WTC11 (cell line): ENCODE data around the gene FNIP2.

Experiments
- CTCF ChIP-seq: fragments of 200-600 bp; IDR thresholded peaks from 2 replicates; pipeline ENCODE4 v1.8.0; 2022; ENCODE audit warnings: antibody characterized with exemption
- E2F5 ChIP-seq: sonication (generic); formaldehyde crosslinking; IDR thresholded peaks from 2 replicates; pipeline ENCODE4 v1.8.1; 2022; ENCODE audit warnings: mild to moderate bottlenecking, moderate library complexity, missing genetic modification reagents
- ESRRA ChIP-seq: sonication (generic); formaldehyde crosslinking; IDR thresholded peaks from 2 replicates; pipeline ENCODE4 v1.8.1; 2022; ENCODE audit warnings: mild to moderate bottlenecking, missing genetic modification reagents, borderline replicate concordance
- FOXK1 ChIP-seq: sonication (generic); formaldehyde crosslinking; IDR thresholded peaks from 2 replicates; pipeline ENCODE4 v1.8.0; 2022; ENCODE audit warnings: mild to moderate bottlenecking, moderate library complexity, missing genetic modification reagents
- JUN ChIP-seq: sonication (generic); formaldehyde crosslinking; IDR thresholded peaks from 2 replicates; pipeline ENCODE4 v1.8.0; 2023; ENCODE audit warnings: mild to moderate bottlenecking, missing genetic modification reagents
- KAT7 ChIP-seq: sonication (generic); formaldehyde crosslinking; IDR thresholded peaks from 2 replicates; pipeline ENCODE4 v1.8.1; 2023; ENCODE audit warnings: missing genetic modification reagents, mild to moderate bottlenecking, borderline replicate concordance
- RELA ChIP-seq: sonication (generic); formaldehyde crosslinking; IDR thresholded peaks from 2 replicates; pipeline ENCODE4 v1.8.1; 2022; ENCODE audit warnings: missing genetic modification reagents, mild to moderate bottlenecking, borderline replicate concordance
- TCF7 ChIP-seq: sonication (generic); formaldehyde crosslinking; IDR thresholded peaks from 2 replicates; pipeline ENCODE4 v1.8.0; 2022; ENCODE audit warnings: mild to moderate bottlenecking, low read depth, missing genetic modification reagents, moderate library complexity
- ZNF671 ChIP-seq: fragments of 250-450 bp; sonication (Bioruptor Pico); IDR thresholded peaks from 2 replicates; pipeline ENCODE4 v1.8.0; 2021; ENCODE audit warnings: mild to moderate bottlenecking
- TF ChIP-seq, protein P1 (sequence below): sonication (generic); formaldehyde crosslinking; conservative IDR thresholded peaks from 2 replicates; pipeline ENCODE4 v1.8.1; 2022; ENCODE audit warnings: mild to moderate bottlenecking, missing genetic modification reagents
- TF ChIP-seq, protein P2 (sequence below): fragments of 250-450 bp; sonication (Bioruptor Pico); IDR thresholded peaks from 2 replicates; pipeline ENCODE4 v2.1.2; 2022; ENCODE audit warnings: mild to moderate bottlenecking, moderate library complexity
- TF ChIP-seq, protein P3 (sequence below): fragments of 250-450 bp; sonication (Bioruptor Pico); conservative IDR thresholded peaks from 2 replicates; pipeline ENCODE4 v1.9.0; 2021; ENCODE audit warnings: mild to moderate bottlenecking
- TF ChIP-seq, protein P4 (sequence below): sonication (generic); formaldehyde crosslinking; IDR thresholded peaks from 2 replicates; pipeline ENCODE4 v1.8.0; 2022; ENCODE audit warnings: missing genetic modification reagents

DNA sequence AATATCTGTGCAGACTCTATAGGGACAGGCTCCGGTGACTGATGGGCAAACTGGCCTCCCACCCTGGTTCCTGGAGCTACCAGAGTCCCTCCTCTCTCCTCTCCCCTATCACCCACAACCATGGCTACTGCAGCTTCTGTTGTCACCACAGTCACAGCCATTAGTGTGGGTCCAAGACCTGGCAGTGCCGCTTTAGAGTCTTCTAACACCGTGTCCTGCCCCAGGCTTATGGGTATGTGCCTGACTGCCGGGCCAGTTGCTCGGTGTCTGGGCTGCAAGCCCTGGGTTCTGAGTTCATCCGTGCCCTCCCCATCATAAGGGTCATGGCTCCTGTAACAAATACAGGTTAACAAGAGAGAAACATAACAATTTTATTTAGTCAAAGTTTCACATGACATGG is 85.4 kb downstream of the FNIP2 start:
- no peak for TF ChIP-seq KAT7
- TF ChIP-seq CTCF: no peak
- TF ChIP-seq E2F5 (CRISPR knock-in tag): no peak
- TF ChIP-seq FOXK1 (CRISPR knock-in tag): no peak
- TF ChIP-seq, protein P1, sequence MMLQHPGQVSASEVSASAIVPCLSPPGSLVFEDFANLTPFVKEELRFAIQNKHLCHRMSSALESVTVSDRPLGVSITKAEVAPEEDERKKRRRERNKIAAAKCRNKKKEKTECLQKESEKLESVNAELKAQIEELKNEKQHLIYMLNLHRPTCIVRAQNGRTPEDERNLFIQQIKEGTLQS (CRISPR knock-in tag): no peak
- no peak for TF ChIP-seq ZNF671 (CRISPR knock-in tag)
- TF ChIP-seq JUN: no peak
- TF ChIP-seq, protein P2, sequence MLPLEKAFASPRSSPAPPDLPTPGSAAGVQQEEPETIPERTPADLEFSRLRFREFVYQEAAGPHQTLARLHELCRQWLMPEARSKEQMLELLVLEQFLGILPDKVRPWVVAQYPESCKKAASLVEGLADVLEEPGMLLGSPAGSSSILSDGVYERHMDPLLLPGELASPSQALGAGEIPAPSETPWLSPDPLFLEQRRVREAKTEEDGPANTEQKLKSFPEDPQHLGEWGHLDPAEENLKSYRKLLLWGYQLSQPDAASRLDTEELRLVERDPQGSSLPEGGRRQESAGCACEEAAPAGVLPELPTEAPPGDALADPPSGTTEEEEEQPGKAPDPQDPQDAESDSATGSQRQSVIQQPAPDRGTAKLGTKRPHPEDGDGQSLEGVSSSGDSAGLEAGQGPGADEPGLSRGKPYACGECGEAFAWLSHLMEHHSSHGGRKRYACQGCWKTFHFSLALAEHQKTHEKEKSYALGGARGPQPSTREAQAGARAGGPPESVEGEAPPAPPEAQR: no peak
- TF ChIP-seq, protein P3, sequence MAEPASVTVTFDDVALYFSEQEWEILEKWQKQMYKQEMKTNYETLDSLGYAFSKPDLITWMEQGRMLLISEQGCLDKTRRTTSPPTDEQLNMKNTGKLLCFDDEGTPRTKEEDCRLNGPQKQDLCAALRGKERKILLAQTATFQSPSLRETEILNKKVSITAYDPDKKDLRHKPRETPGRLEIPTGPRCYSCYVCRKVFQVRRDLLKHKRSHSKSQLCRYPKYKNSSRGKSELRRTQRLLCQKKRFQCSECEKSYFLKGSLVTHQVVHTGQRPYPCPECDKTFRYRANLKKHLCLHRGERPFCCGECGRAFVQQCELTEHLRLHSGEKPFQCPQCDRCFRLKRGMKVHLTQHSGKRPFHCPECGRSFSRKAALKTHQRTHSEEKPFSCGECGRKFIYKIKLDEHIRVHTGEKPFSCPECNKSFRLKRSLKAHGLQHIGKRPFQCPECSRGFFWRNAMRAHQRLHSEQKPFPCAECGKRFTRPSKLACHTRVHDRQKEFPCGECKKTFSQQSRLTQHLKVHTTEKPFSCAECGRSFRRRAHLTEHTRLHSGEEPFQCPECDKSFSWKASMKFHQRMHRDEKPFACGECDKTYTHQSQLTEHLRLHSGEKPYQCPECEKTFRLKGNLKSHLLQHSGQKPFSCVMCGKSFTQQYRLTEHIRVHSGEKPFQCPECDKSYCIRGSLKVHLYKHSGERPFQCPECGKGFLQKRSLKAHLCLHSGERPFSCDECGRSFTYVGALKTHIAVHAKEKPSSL (CRISPR knock-in tag): no peak
- TF ChIP-seq, protein P4, sequence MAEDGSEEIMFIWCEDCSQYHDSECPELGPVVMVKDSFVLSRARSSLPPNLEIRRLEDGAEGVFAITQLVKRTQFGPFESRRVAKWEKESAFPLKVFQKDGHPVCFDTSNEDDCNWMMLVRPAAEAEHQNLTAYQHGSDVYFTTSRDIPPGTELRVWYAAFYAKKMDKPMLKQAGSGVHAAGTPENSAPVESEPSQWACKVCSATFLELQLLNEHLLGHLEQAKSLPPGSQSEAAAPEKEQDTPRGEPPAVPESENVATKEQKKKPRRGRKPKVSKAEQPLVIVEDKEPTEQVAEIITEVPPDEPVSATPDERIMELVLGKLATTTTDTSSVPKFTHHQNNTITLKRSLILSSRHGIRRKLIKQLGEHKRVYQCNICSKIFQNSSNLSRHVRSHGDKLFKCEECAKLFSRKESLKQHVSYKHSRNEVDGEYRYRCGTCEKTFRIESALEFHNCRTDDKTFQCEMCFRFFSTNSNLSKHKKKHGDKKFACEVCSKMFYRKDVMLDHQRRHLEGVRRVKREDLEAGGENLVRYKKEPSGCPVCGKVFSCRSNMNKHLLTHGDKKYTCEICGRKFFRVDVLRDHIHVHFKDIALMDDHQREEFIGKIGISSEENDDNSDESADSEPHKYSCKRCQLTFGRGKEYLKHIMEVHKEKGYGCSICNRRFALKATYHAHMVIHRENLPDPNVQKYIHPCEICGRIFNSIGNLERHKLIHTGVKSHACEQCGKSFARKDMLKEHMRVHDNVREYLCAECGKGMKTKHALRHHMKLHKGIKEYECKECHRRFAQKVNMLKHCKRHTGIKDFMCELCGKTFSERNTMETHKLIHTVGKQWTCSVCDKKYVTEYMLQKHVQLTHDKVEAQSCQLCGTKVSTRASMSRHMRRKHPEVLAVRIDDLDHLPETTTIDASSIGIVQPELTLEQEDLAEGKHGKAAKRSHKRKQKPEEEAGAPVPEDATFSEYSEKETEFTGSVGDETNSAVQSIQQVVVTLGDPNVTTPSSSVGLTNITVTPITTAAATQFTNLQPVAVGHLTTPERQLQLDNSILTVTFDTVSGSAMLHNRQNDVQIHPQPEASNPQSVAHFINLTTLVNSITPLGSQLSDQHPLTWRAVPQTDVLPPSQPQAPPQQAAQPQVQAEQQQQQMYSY (CRISPR knock-in tag): no peak
- TF ChIP-seq RELA (CRISPR knock-in tag): no peak
- no peak for TF ChIP-seq TCF7
- no peak for TF ChIP-seq ESRRA (CRISPR knock-in tag)
